Calu3 (cell line): ENCODE results near the gene GOLGA1. TPM values are rescaled to one million over a fixed set of nuclear protein-coding genes. Genes with fewer than 3 reads are reported as not detected.

Source experiments
- BruUV-seq: library from RNA; stranded (reverse); fragments of 400-500 nt; replicated peaks from 2 replicates; lab custom pipeline; 2021; lab: Mats Ljungman, UMichigan
- CTCF ChIA-PET: fragments of 300-600 bp; sonication (Branson Sonifier 250); formaldehyde crosslinking; loops from one replicate; lab custom pipeline; 2022; ENCODE audit warnings: antibody characterized with exemption; lab: Charles Lee
- DNase-seq: peaks from one replicate; pipeline ENCODE4 v3.0.0; 2022
- H3K27ac Mint-ChIP-seq: one replicate; pipeline ENCODE4 v1.8.0; 2022; ENCODE audit warnings: mixed read lengths; ENCODE audit not compliant: unreplicated experiment
- H3K27me3 Mint-ChIP-seq: one replicate; pipeline ENCODE4 v1.8.0; 2022; ENCODE audit warnings: mixed read lengths; ENCODE audit not compliant: unreplicated experiment
- H3K36me3 Mint-ChIP-seq: one replicate; pipeline ENCODE4 v1.8.0; 2022; ENCODE audit warnings: mild to moderate bottlenecking, moderate library complexity, mixed read lengths; ENCODE audit not compliant: insufficient read depth, unreplicated experiment
- H3K4me1 Mint-ChIP-seq: one replicate; pipeline ENCODE4 v1.8.0; 2022; ENCODE audit warnings: mild to moderate bottlenecking, low read depth, mixed read lengths; ENCODE audit not compliant: unreplicated experiment
- H3K4me3 Mint-ChIP-seq: one replicate; pipeline ENCODE4 v1.8.0; 2022; ENCODE audit warnings: mild to moderate bottlenecking, low read depth, moderate library complexity, mixed read lengths; ENCODE audit not compliant: unreplicated experiment
- H3K9me3 Mint-ChIP-seq: one replicate; pipeline ENCODE4 v1.8.0; 2022; ENCODE audit warnings: low read depth, mixed read lengths; ENCODE audit not compliant: unreplicated experiment
- intact Hi-C: fragments of 100-400 bp; cut with micrococcal nuclease; formaldehyde crosslinking; loops from one replicate; pipeline ENCODE4 v1.10.0; 2022; ENCODE audit not compliant: unreplicated experiment
- total RNA-seq: library from RNA; stranded (reverse); gene quantifications from 2 replicates; pipeline ENCODE4 v1.2.3, GENCODE V29; 2022
- TF ChIP-seq, protein P1 (sequence below): fragments of 200-600 bp; IDR thresholded peaks from one replicate; pipeline ENCODE4 v1.8.0; 2022; ENCODE audit warnings: antibody characterized with exemption; ENCODE audit not compliant: unreplicated experiment

Gene GOLGA1
- total RNA-seq, 1 experiment from 2014 or later: 13.4 TPM

DNA sequence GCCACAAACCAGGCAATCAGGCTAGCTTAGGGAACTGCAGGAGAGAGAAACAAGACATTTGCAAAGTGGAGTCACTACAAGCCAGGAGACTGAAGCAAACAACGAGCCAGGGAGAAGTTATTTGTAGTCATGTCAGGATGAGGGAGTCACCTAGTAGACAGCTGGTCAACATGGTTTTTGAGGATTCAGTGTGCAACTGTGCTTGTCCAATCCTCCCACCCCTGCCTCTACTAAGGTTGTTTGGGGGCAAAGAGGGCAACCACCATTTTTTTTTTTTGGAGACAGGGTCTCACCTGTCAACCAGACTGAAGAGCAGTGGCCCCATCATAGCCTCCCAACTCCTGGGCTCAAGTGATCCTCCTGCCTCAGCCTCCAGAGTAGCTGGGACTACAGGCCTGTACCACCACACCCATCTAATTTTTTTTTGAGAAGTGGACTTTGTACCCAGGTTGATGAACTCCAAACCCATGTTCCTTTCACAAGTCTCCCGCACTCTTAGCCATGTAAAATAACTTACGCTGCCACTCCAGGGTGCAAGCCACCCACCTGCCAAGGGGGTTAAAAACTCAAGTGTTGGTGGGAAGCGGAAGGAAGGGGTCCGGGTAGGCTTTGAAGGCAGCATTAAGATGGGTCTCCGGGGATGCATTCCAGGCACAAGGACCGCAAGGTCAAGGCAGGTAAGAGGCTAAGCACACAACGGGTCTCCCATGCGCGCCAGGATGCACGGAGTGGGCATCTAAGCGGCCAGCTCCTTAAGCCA is 80.1 kb downstream of the GOLGA1 start:
- H3K4me3 Mint-ChIP-seq: peak overlapping the region; percentile 83
- TF ChIP-seq, protein P1, sequence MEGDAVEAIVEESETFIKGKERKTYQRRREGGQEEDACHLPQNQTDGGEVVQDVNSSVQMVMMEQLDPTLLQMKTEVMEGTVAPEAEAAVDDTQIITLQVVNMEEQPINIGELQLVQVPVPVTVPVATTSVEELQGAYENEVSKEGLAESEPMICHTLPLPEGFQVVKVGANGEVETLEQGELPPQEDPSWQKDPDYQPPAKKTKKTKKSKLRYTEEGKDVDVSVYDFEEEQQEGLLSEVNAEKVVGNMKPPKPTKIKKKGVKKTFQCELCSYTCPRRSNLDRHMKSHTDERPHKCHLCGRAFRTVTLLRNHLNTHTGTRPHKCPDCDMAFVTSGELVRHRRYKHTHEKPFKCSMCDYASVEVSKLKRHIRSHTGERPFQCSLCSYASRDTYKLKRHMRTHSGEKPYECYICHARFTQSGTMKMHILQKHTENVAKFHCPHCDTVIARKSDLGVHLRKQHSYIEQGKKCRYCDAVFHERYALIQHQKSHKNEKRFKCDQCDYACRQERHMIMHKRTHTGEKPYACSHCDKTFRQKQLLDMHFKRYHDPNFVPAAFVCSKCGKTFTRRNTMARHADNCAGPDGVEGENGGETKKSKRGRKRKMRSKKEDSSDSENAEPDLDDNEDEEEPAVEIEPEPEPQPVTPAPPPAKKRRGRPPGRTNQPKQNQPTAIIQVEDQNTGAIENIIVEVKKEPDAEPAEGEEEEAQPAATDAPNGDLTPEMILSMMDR: no peak
- peaks cover 9% of the 10 kb centered on the region for H3K4me1 Mint-ChIP-seq
- peak overlapping the region; percentile 92 for H3K27ac Mint-ChIP-seq
- H3K9me3 Mint-ChIP-seq: no peaks in the 10 kb centered on the region
- no TSS peak for BruUV-seq
- DNase-seq: no peak
- intact Hi-C loops: no loop called here
- peaks cover 64% of the 10 kb centered on the region for H3K36me3 Mint-ChIP-seq
- no peaks in the 10 kb centered on the region for H3K27me3 Mint-ChIP-seq
- CTCF ChIA-PET: interaction anchor here (0.9 to 1.7 kb wide), 3 partner anchors 8 to 49 kb away, joined by 3 to 4 read pairs (median 4); partner anchors contain the start of gene WDR38

DNA sequence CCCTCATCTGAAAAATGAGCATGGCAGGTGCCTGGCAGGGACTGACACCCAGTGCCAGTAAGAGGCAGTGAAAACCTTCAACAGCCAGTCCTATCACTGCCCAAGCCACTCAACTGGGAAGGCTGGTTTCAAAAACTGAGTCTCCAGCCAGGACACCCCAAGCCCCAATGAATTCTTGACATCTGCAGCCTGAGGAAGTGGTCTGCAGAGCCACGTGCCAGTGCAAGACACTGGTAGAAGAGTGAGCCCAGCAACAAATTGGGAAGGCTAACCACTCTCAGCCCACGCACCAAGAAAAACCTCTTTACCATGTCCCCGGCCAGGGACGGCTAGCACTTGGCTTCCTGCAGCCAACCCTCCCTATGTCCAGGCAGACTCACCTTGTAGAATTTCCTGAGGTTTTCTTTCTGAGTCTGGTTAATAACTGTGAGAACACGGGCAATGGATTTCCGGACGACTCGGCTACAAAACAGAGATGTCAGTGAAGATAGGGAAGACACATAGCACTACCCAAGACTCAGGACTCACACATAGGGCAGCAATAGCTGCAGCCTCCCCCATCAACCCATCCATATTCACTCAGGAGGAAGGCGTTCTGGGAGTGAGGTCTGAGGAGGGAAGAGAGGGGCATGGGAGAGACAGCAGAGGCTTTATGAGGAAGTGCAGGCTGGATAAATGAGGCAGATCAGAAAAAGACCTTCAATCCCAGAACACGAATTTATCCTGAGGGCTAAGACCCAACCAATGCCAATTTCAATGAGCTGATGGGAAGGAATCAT is 80.9 kb downstream of the GOLGA1 start:
- H3K36me3 Mint-ChIP-seq: peaks cover 71% of the 10 kb centered on the region
- H3K27me3 Mint-ChIP-seq: no peaks in the 10 kb centered on the region
- TF ChIP-seq, protein P1: no peak
- H3K9me3 Mint-ChIP-seq: no peaks in the 10 kb centered on the region
- H3K27ac Mint-ChIP-seq: peak overlapping the region; percentile 92
- DNase-seq: no peak
- intact Hi-C loops: no loop called here
- CTCF ChIA-PET: interaction anchor here (1.4 kb wide), 1 partner anchor 48 kb away, joined by 3 read pairs; no protein-coding TSS in a partner anchor
- H3K4me3 Mint-ChIP-seq: peak overlapping the region; percentile 83
- BruUV-seq: no TSS peak
- H3K4me1 Mint-ChIP-seq: peaks cover 9% of the 10 kb centered on the region

DNA sequence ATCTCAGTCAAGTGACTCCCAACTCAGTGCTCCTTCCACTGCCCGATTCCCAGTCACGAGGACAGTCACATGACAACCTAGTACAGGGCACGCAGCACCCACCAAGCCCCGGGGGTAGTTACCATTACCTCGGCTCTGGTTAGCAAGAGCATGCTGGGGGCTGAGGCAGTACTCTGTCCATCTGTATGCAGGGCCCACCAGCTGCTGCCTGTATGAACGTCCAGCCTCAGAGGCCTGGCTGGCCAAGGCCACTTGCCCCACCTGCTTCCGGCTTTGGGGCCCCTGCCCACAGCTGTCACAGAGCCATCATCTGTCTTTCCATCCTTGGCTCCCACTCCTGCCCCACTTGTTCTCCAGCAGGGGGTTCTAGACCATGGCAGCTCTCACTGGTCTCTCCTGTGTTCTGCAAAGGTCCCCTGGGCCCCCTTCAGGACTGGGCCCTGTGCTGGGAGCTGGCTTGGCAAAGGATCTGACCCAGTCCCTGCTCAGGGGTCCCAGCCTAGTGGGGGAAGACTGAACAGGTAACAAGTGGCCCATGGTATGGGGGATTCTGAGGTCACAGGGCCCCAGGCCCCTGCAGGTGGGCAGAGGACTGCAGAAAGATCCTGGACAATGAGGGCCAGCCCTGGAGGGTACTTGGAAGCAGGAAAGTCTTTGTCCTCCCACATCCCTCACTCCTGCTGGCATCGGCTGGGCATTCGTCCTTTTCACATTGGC is 82.4 kb downstream of the GOLGA1 start:
- H3K9me3 Mint-ChIP-seq: no peaks in the 10 kb centered on the region
- no peak overlapping the region for H3K4me3 Mint-ChIP-seq
- TF ChIP-seq, protein P1: no peak
- no peak overlapping the region for H3K27ac Mint-ChIP-seq
- CTCF ChIA-PET: interaction anchor here (0.5 kb wide), 1 partner anchor 47 kb away, joined by 4 read pairs; no protein-coding TSS in a partner anchor
- no TSS peak for BruUV-seq
- peaks cover 9% of the 10 kb centered on the region for H3K4me1 Mint-ChIP-seq
- no peaks in the 10 kb centered on the region for H3K27me3 Mint-ChIP-seq
- peaks cover 74% of the 10 kb centered on the region for H3K36me3 Mint-ChIP-seq
- intact Hi-C loops: no loop called here
- DNase-seq: no peak

DNA sequence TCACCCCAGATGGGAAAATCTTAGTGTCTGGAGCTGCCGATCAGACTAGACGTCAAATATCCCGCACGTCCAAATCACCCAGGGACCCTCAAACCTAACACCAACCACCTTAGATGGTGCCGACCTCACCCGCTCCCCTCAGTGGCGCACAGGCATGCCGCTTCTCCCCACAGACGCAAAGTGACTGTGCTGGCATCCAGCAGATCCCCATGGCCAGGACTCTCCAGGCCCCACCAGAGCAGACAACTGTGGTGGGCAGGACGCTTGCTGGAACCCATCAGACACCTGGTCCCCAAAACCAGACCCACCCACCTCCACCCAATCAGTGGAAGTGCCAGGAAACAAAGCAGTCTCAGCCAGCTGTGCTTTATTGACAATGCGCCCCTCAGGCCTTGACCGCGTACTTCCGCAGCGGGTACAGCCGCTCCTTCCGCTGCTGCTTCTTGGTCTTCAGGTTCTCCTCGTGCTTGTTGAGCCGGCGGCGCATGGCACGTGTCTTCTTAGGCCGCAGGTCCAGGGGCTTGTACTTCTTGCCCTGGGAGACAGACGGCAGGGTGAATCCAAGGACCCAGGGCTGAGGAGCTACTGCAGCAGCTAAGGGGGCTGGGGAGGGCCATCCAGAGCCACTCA is 83.2 kb downstream of the GOLGA1 start:
- no peaks in the 10 kb centered on the region for H3K27me3 Mint-ChIP-seq
- intact Hi-C loops: no loop called here
- no peak for DNase-seq
- CTCF ChIA-PET: no interaction called here
- peaks cover 75% of the 10 kb centered on the region for H3K36me3 Mint-ChIP-seq
- TF ChIP-seq, protein P1: no peak
- H3K27ac Mint-ChIP-seq: no peak overlapping the region
- no peaks in the 10 kb centered on the region for H3K9me3 Mint-ChIP-seq
- BruUV-seq: no TSS peak
- peaks cover 9% of the 10 kb centered on the region for H3K4me1 Mint-ChIP-seq
- H3K4me3 Mint-ChIP-seq: no peak overlapping the region
